RWPE2 (cell line): Measurements from ENCODE around the gene NAA35.

Experiments used
- ATAC-seq: fragments of 200-7000 bp; cut with Tn5 transposase; 3 replicates; pipeline ENCODE4 v1.9.1; 2021; ENCODE audit warnings: low read depth
- DNase-seq: peaks from one replicate; pipeline ENCODE4 v3.0.0-alpha.2; 2020; ENCODE audit warnings: low spot score
- H3K27ac ChIP-seq: fragments of 450-650 bp; 2 replicates; pipeline ENCODE4 v1.5.1; 2017; ENCODE audit warnings: mild to moderate bottlenecking; ENCODE audit not compliant: poor library complexity, severe bottlenecking
- H3K27me3 ChIP-seq: fragments of 250-450 bp; sonication (Bioruptor Pico); 2 replicates; pipeline ENCODE4 v1.5.1; 2021; ENCODE audit warnings: mild to moderate bottlenecking, moderate library complexity; ENCODE audit not compliant: insufficient read depth, poor library complexity, severe bottlenecking
- H3K36me3 ChIP-seq: fragments of 250-450 bp; sonication (Bioruptor Pico); 2 replicates; pipeline ENCODE4 v1.5.1; 2020; ENCODE audit warnings: low read depth, mild to moderate bottlenecking, moderate library complexity
- H3K4me1 ChIP-seq: fragments of 250-450 bp; sonication (Bioruptor Pico); 2 replicates; pipeline ENCODE4 v1.5.1; 2021; ENCODE audit warnings: mild to moderate bottlenecking, moderate library complexity; ENCODE audit not compliant: insufficient read depth, poor library complexity, severe bottlenecking
- H3K4me3 ChIP-seq: fragments of 250-450 bp; sonication (Bioruptor Pico); 2 replicates; pipeline ENCODE4 v1.5.1; 2021; ENCODE audit warnings: mild to moderate bottlenecking, moderate library complexity; ENCODE audit not compliant: severe bottlenecking
- H3K9me3 ChIP-seq: fragments of 250-450 bp; sonication (Bioruptor Pico); 2 replicates; pipeline ENCODE4 v1.5.1; 2021; ENCODE audit warnings: mild to moderate bottlenecking, moderate library complexity; ENCODE audit not compliant: severe bottlenecking
- TF ChIP-seq, protein P1 (sequence below): fragments of 450-650 bp; IDR thresholded peaks from one replicate; pipeline ENCODE4 v1.5.1; 2017; ENCODE audit warnings: mild to moderate bottlenecking, moderate library complexity; ENCODE audit not compliant: poor library complexity, severe bottlenecking

NAA35 gene

DNA sequence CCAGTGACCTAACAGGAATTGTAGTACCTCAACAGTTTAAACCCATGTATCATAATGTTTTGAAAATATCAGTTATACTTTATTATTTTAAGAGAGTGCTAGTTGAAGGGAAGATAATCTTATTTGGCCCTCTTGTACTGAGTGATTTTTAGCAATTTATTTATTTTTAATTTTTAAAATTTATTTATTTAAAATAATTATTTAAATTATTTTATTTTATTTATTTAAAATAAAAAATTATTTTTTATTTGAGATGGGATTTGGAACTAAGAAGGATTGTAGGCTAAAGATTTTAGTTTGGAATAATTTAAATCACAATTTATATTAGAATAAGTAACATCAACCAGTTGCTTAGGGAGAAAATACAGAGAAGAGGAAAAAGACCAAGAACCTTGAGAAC, 54.2 kb downstream of the NAA35 start:
- no peaks in the 10 kb centered on the region for H3K9me3 ChIP-seq
- no peak overlapping the region for H3K4me3 ChIP-seq
- H3K36me3 ChIP-seq: peaks cover 54% of the 10 kb centered on the region
- H3K27ac ChIP-seq: no peak overlapping the region
- no peaks in the 10 kb centered on the region for H3K27me3 ChIP-seq
- TF ChIP-seq, protein P1, sequence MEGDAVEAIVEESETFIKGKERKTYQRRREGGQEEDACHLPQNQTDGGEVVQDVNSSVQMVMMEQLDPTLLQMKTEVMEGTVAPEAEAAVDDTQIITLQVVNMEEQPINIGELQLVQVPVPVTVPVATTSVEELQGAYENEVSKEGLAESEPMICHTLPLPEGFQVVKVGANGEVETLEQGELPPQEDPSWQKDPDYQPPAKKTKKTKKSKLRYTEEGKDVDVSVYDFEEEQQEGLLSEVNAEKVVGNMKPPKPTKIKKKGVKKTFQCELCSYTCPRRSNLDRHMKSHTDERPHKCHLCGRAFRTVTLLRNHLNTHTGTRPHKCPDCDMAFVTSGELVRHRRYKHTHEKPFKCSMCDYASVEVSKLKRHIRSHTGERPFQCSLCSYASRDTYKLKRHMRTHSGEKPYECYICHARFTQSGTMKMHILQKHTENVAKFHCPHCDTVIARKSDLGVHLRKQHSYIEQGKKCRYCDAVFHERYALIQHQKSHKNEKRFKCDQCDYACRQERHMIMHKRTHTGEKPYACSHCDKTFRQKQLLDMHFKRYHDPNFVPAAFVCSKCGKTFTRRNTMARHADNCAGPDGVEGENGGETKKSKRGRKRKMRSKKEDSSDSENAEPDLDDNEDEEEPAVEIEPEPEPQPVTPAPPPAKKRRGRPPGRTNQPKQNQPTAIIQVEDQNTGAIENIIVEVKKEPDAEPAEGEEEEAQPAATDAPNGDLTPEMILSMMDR: no peak
- DNase-seq (no peak), ATAC-seq (no peak)
- H3K4me1 ChIP-seq: no peaks in the 10 kb centered on the region

DNA sequence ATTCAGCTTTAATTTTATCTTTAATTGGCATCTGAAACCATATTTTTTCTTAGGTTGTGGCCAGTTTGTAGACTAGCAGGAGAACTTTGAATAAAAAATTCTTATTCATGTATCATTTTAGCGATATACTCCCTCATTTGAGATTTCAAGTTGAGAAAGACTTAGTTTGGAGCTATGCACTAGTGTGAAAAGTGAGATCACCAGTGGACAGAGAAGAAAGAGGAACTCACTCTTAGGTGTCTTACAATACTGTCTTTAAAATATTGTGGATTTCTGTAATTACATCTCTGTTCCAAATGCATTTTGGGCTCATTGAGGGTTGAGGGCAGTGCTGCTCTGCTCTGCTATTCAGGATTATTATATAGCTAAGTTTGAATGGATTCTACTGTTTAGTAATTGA, 54.7 kb downstream of the NAA35 start:
- TF ChIP-seq, protein P1: no peak
- peaks cover 54% of the 10 kb centered on the region for H3K36me3 ChIP-seq
- no peak for ATAC-seq

DNA sequence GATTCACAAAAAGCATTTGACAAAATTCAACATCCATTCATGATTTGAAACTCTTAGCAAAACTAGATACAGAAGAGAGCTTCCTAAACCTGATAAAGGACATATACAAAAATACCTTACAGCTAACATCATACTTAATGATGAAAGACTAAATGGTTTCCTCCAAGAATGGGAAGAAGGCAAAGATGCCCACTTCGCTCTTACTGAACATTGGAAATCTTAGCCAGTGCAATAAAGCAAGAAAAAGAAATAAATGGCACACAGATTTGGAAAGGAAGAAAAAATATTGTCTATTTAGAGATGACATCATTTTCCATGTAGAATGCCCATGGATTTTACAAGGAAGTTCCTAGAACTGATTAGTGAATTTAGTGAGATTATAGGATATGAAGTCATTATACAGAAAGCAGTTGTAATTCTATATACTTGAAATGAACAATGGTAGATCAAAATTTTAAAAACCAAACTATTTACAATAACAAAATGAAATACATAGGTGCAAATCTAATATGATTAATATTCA, 64.4 kb downstream of the NAA35 start:
- no peak for DNase-seq
- H3K9me3 ChIP-seq: no peaks in the 10 kb centered on the region
- no peak for ATAC-seq
- H3K36me3 ChIP-seq: peaks cover 73% of the 10 kb centered on the region
- no peaks in the 10 kb centered on the region for H3K4me1 ChIP-seq
- no peaks in the 10 kb centered on the region for H3K27me3 ChIP-seq
- no peak overlapping the region for H3K4me3 ChIP-seq
- TF ChIP-seq, protein P1: no peak
- no peak overlapping the region for H3K27ac ChIP-seq

More for the DNA sequence above, 54.7 kb downstream of the NAA35 start:
- DNase-seq: no peak
- no peaks in the 10 kb centered on the region for H3K27me3 ChIP-seq
- H3K4me1 ChIP-seq: no peaks in the 10 kb centered on the region
- no peaks in the 10 kb centered on the region for H3K9me3 ChIP-seq
- H3K27ac ChIP-seq: no peak overlapping the region
- no peak overlapping the region for H3K4me3 ChIP-seq

DNA sequence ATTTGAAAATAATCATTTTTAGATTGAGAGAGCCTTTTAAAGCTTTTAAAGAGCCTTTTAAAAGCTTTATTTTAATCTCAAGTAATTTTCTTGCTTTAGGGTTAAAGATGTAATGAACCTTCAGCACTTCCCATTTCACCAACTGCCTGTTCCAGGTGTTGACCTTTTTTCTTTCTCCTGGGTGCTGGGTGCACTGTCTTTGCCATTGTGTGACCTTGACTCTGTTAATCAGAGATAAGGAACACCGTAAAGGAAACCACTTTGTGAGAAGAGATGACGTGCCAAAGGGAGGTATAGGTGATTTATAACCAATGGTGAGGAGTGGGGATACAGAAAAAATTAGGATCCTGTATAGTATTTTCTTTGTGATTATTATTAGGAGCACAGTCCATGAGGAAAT, 68.2 kb downstream of the NAA35 start:
- no peak for DNase-seq
- Histone ChIP-seq H3K36me3 (peaks cover 88% of the 10 kb centered on the region), H3K4me1 (no peaks in the 10 kb centered on the region), H3K27ac (no peak overlapping the region), H3K27me3 (no peaks in the 10 kb centered on the region), H3K9me3 (no peaks in the 10 kb centered on the region), H3K4me3 (no peak overlapping the region)
- TF ChIP-seq, protein P1: no peak
- no peak for ATAC-seq

DNA sequence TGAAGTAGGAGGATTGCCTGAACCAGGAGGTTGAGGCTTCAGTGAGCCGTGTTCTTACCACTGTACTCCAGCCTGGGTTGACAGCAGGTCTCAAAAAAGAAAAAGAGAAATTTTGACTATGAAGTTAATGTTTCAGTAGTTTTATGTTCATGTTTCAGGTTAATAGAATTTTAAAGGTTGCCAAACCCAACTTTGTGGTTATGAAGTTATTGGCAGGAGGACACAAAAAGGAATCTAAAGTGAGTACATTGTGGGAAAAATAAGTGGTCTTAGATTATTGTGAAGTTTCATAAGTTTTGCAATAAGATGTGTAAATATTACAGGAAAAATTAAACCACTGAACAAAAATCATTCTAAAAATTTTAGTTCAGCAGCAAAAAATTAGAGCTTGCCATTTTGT, 79.8 kb downstream of the NAA35 start:
- ATAC-seq: no peak
- Histone ChIP-seq H3K36me3 (peaks cover 86% of the 10 kb centered on the region), H3K27me3 (no peaks in the 10 kb centered on the region), H3K9me3 (no peaks in the 10 kb centered on the region), H3K27ac (no peak overlapping the region), H3K4me1 (no peaks in the 10 kb centered on the region), H3K4me3 (no peak overlapping the region)
- TF ChIP-seq, protein P1: no peak
- DNase-seq: no peak
